Measurements from ENCODE around the gene CTCF. TPM values are rescaled to one million over a fixed set of nuclear protein-coding genes. Genes with fewer than 3 reads are reported as not detected.

Gene CTCF
- total RNA-seq, 1 experiment from 2014 or later: 33.1 TPM

DNA sequence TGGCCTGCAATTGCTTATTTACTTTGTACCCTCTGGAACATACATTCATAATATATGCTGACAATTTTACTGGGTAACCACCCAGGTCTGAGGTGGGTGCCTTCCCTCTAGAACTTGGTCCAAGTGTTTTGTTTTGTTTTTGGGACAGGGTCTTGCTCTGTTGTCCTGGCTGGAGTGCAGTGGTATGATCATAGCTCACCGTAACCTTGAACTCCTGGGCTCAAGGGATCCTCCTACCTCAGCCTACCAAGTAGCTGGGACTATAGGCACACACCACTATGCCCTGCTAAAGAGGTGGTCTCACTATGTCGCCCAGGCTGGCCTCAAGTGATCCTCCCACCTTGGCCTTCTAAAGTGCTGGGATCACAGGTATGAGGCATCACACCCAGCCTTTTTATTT is 11.2 kb upstream of the CTCF start:
- Histone ChIP-seq H3K27ac (ENCODE audit: low read length) (no peak overlapping the region), H3K9me3 (ENCODE audit: control insufficient read depth, insufficient read depth, low read depth, low read length) (no peaks in the 10 kb centered on the region), H3K27me3 (ENCODE audit: control insufficient read depth, insufficient read depth, low read length) (no peaks in the 10 kb centered on the region), H3K36me3 (ENCODE audit: control insufficient read depth, insufficient read depth, low read length) (no peaks in the 10 kb centered on the region), H3K4me3 (ENCODE audit: low read depth in 2 of 2, low read length in 2 of 2) (no peak overlapping the region), H3K4me1 (ENCODE audit: control insufficient read depth, insufficient read depth, low read length) (peaks cover 9% of the 10 kb centered on the region)
- ATAC-seq (no peak), DNase-seq (ENCODE audit: low read depth, low spot score) (no peak)
- intact Hi-C loops (cut with micrococcal nuclease; ENCODE audit: unreplicated experiment): no loop called here
- in situ Hi-C loops (cut with HindIII; ENCODE audit: low pct_unique_long_range_greater_than_20kb, low sequenced_read_pairs): no loop called here
- ChIA-PET POLR2A (interaction anchor here (0.6 kb wide), 1 partner anchor 140 kb away, joined by 3 read pairs; no protein-coding TSS in a partner anchor), CTCF (no interaction called here)
- no peak for TF ChIP-seq TCF7L2 (IDR thresholded peaks at IDR 0.05; ENCODE audit: low read depth, low read length)
- no peak for TF ChIP-seq SIN3A (IDR thresholded peaks at IDR 0.05; ENCODE audit: borderline replicate concordance, insufficient read depth, low read depth, low read length)
- BruUV-seq (replicated peaks): no TSS peak

DNA sequence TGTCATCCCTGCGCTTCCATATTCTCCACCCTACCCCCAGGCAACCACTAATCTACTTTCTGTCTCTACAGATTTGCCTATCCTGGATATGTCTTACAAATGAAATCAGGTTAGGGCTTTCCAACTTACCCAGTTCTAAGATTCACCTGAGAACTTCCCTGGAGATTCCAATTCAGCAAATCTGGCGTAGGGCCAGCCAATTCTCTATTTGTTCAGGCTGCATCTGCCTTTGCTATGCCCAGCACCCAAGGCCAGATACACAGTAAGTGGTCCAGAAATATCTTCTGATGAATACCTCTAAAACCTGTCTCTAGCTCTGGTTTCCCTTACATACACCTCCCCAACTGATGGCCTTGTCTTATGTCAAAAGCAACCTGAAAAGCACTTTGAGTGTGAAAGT is 10.4 kb upstream of the CTCF start:
- ChIA-PET POLR2A (interaction anchor here (0.6 kb wide), 1 partner anchor 139 kb away, joined by 3 read pairs; no protein-coding TSS in a partner anchor), CTCF (interaction anchor here (0.6 kb wide), 1 partner anchor 108 kb away, joined by 3 read pairs; the partner anchor contains the start of gene ACD)
- in situ Hi-C loops (cut with HindIII; ENCODE audit: low pct_unique_long_range_greater_than_20kb, low sequenced_read_pairs): no loop called here
- Histone ChIP-seq H3K27ac (ENCODE audit: low read length) (no peak overlapping the region), H3K36me3 (ENCODE audit: control insufficient read depth, insufficient read depth, low read length) (no peaks in the 10 kb centered on the region), H3K27me3 (ENCODE audit: control insufficient read depth, insufficient read depth, low read length) (no peaks in the 10 kb centered on the region), H3K4me1 (ENCODE audit: control insufficient read depth, insufficient read depth, low read length) (peaks cover 3% of the 10 kb centered on the region), H3K9me3 (ENCODE audit: control insufficient read depth, insufficient read depth, low read depth, low read length) (no peaks in the 10 kb centered on the region), H3K4me3 (ENCODE audit: low read depth in 2 of 2, low read length in 2 of 2) (no peak overlapping the region)
- no peak for TF ChIP-seq TCF7L2 (IDR thresholded peaks at IDR 0.05; ENCODE audit: low read depth, low read length)
- TF ChIP-seq, protein P1, sequence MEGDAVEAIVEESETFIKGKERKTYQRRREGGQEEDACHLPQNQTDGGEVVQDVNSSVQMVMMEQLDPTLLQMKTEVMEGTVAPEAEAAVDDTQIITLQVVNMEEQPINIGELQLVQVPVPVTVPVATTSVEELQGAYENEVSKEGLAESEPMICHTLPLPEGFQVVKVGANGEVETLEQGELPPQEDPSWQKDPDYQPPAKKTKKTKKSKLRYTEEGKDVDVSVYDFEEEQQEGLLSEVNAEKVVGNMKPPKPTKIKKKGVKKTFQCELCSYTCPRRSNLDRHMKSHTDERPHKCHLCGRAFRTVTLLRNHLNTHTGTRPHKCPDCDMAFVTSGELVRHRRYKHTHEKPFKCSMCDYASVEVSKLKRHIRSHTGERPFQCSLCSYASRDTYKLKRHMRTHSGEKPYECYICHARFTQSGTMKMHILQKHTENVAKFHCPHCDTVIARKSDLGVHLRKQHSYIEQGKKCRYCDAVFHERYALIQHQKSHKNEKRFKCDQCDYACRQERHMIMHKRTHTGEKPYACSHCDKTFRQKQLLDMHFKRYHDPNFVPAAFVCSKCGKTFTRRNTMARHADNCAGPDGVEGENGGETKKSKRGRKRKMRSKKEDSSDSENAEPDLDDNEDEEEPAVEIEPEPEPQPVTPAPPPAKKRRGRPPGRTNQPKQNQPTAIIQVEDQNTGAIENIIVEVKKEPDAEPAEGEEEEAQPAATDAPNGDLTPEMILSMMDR (IDR thresholded peaks at IDR 0.05): no peak
- TF ChIP-seq POLR2AphosphoS5 (IDR thresholded peaks at IDR 0.05; ENCODE audit: low read depth, low read length): no peak
- ATAC-seq (no peak), DNase-seq (ENCODE audit: low read depth, low spot score) (no peak)
- intact Hi-C loops (cut with micrococcal nuclease; ENCODE audit: unreplicated experiment): no loop called here
- no TSS peak for BruUV-seq (replicated peaks)

DNA sequence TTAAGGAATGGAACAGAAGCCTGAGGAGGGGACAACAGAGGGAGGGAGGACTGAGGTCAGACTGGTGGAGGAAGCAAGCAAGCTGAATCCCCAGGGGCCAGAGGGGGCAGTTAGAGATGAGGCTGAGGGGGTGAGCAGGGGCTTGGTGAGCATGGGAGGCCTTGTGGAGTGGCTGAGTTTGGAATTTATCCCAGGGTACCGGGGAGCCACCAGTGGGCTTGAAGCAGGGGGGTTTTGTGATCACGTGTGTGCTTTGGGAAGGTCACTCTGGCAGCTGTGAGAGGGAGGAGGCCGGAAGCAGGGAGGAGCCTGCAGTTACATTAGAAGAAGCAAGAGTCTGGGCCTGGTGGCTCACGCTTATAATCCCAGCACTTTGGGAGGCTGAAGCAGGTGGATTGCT is 9.8 kb upstream of the CTCF start:
- TF ChIP-seq TCF7L2 (IDR thresholded peaks at IDR 0.05; ENCODE audit: low read depth, low read length) (no peak), SIN3A (IDR thresholded peaks at IDR 0.05; ENCODE audit: borderline replicate concordance, insufficient read depth, low read depth, low read length) (no peak), POLR2AphosphoS5 (IDR thresholded peaks at IDR 0.05; ENCODE audit: low read depth, low read length) (no peak)
- TF ChIP-seq, protein P2, sequence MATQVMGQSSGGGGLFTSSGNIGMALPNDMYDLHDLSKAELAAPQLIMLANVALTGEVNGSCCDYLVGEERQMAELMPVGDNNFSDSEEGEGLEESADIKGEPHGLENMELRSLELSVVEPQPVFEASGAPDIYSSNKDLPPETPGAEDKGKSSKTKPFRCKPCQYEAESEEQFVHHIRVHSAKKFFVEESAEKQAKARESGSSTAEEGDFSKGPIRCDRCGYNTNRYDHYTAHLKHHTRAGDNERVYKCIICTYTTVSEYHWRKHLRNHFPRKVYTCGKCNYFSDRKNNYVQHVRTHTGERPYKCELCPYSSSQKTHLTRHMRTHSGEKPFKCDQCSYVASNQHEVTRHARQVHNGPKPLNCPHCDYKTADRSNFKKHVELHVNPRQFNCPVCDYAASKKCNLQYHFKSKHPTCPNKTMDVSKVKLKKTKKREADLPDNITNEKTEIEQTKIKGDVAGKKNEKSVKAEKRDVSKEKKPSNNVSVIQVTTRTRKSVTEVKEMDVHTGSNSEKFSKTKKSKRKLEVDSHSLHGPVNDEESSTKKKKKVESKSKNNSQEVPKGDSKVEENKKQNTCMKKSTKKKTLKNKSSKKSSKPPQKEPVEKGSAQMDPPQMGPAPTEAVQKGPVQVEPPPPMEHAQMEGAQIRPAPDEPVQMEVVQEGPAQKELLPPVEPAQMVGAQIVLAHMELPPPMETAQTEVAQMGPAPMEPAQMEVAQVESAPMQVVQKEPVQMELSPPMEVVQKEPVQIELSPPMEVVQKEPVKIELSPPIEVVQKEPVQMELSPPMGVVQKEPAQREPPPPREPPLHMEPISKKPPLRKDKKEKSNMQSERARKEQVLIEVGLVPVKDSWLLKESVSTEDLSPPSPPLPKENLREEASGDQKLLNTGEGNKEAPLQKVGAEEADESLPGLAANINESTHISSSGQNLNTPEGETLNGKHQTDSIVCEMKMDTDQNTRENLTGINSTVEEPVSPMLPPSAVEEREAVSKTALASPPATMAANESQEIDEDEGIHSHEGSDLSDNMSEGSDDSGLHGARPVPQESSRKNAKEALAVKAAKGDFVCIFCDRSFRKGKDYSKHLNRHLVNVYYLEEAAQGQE (IDR thresholded peaks at IDR 0.05; ENCODE audit: insufficient read depth in 1 of 2, low read depth in 2 of 2, low read length in 1 of 2): no peak
- TF ChIP-seq, protein P1 (IDR thresholded peaks at IDR 0.05): no peak
- no TSS peak for BruUV-seq (replicated peaks)
- POLR2A ChIA-PET: interaction anchor here (0.7 kb wide), 1 partner anchor 23 kb away, joined by 7 read pairs; no protein-coding TSS in a partner anchor
- H3K27ac ChIP-seq (ENCODE audit: low read length): no peak overlapping the region
- H3K36me3 ChIP-seq (ENCODE audit: control insufficient read depth, insufficient read depth, low read length): no peaks in the 10 kb centered on the region
- H3K9me3 ChIP-seq (ENCODE audit: control insufficient read depth, insufficient read depth, low read depth, low read length): no peaks in the 10 kb centered on the region
- DNase-seq (ENCODE audit: low read depth, low spot score) (no peak), ATAC-seq (no peak)
- in situ Hi-C loops (cut with HindIII; ENCODE audit: low pct_unique_long_range_greater_than_20kb, low sequenced_read_pairs) (no loop called here), intact Hi-C loops (cut with micrococcal nuclease; ENCODE audit: unreplicated experiment) (no loop called here)
- no peak overlapping the region for H3K4me3 ChIP-seq (ENCODE audit: low read depth in 2 of 2, low read length in 2 of 2)
- CTCF ChIA-PET: interaction anchor here (0.6 to 0.7 kb wide), 2 partner anchors 35 to 108 kb away, joined by 3 to 5 read pairs; partner anchors contain the start of gene ACD
- no peaks in the 10 kb centered on the region for H3K27me3 ChIP-seq (ENCODE audit: control insufficient read depth, insufficient read depth, low read length)
- no peaks in the 10 kb centered on the region; the same call in 1 of the 2 replicates for H3K4me1 ChIP-seq (ENCODE audit: control insufficient read depth, insufficient read depth, low read length)

Measured in Panc1 (cell line).